Mononuclear cell (primary cell): ENCODE measurements around the gene CTDP1. TPM values are rescaled to one million over a fixed set of nuclear protein-coding genes. Genes with fewer than 3 reads are reported as not detected.

Source experiments
- H3K27me3 ChIP-seq: 2 replicates; pipeline ENCODE4 v1.6.0; 2011; ENCODE audit warnings: low read length, control low read depth; ENCODE audit not compliant: insufficient read depth
- H3K4me1 ChIP-seq: 2 replicates; pipeline ENCODE4 v1.5.1; 2011; ENCODE audit warnings: mild to moderate bottlenecking, low read length, control low read depth; ENCODE audit not compliant: insufficient read depth
- H3K4me3 ChIP-seq: 2 replicates; pipeline ENCODE4 v1.5.1; 2011; ENCODE audit warnings: mild to moderate bottlenecking, low read length, moderate library complexity
- H3K9me3 ChIP-seq: 2 replicates; pipeline ENCODE4 v1.5.1; 2011; ENCODE audit warnings: low read depth, mild to moderate bottlenecking, control low read depth, low read length
- total RNA-seq: library from RNA; depleted of rRNA; stranded (reverse); fragments of >200 nt; gene quantifications from one replicate; pipeline ENCODE4 v1.2.3, GENCODE V29; 2012

CTDP1 gene
- total RNA-seq, 1 donor, result 34.8 TPM

DNA sequence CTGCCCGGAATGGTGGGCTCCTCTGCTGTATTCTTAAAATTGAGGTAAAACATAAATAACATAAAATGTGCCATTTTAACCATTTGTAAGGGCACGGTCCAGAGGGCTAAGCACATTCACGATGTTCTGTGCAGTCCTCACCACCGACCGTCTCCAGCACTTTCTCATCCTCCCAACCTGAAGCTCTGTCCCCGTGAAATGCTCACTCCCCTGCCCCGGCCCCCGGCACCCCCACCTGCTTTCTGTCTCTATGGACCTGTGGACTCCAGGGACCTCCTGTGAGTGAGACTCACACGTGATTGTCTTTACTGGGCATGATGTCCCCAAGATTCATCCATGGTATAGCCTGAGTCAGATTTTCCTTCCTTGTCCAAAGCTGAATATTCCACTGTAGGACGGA, 38.7 kb upstream of the CTDP1 start:
- Histone ChIP-seq H3K27me3 (peaks cover 3% of the 10 kb centered on the region), H3K4me3 (no peak overlapping the region), H3K9me3 (no peaks in the 10 kb centered on the region), H3K4me1 (peaks cover 20% of the 10 kb centered on the region)

DNA sequence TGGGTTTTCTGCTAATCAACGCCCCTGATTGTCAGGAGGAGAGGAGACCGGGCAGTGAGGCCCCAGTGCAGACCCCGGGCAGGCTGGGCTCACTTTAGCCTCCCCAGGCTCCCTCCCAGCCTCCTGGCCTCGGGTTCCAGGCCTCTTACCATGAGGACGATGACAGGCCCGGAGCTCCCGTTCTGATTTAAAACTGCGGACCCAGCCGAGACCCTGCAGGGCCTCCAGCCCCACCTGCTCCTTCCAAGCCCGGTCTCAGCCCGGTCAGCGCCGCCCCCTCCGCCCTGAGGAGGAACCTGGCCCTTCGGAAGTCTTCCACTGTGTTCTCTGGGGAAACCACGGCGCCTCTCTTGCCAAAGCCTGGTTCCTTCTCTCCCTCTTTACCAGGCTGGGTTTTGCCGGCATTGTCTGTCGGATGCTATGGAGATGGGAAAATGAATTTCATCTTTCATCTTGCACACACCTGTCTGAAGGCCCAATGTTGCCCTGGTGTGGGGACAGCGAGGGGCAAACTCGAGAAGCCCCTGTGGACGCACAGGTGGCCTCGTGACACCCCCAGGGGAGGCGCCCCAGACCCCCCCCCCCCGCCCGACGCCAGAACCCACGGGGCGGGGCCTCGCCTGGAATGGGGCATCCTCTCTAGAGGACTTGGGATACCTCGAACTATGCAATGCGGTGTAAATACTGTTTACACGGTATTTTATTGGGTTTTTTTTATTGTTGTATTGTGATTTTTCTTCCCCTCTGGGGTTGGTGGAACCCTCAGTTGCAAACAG, 37.7 kb upstream of the CTDP1 start:
- Histone ChIP-seq H3K9me3 (no peaks in the 10 kb centered on the region), H3K4me1 (peaks cover 20% of the 10 kb centered on the region), H3K27me3 (peaks cover 3% of the 10 kb centered on the region), H3K4me3 (no peak overlapping the region)

DNA sequence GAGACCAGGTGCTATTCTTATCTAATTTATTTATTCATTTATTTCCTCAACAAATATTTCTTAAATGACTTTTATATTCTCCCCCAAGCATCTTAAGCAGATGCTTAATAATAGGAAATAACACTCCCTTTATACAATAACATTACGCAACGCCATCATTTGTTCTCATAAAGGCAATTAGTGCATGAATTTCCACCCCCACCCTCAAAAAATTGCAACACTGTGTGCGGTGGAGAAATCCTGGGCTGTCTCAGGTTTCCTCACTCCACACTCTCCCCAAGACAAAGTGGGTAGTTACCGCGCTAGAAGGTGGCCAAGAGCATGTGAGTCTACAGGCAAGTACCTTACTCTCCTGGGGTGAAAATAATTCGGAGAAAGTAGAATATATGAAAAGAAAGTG, 37.0 kb upstream of the CTDP1 start:
- Histone ChIP-seq H3K4me1 (peaks cover 20% of the 10 kb centered on the region), H3K9me3 (no peaks in the 10 kb centered on the region), H3K27me3 (no peaks in the 10 kb centered on the region), H3K4me3 (no peak overlapping the region)

DNA sequence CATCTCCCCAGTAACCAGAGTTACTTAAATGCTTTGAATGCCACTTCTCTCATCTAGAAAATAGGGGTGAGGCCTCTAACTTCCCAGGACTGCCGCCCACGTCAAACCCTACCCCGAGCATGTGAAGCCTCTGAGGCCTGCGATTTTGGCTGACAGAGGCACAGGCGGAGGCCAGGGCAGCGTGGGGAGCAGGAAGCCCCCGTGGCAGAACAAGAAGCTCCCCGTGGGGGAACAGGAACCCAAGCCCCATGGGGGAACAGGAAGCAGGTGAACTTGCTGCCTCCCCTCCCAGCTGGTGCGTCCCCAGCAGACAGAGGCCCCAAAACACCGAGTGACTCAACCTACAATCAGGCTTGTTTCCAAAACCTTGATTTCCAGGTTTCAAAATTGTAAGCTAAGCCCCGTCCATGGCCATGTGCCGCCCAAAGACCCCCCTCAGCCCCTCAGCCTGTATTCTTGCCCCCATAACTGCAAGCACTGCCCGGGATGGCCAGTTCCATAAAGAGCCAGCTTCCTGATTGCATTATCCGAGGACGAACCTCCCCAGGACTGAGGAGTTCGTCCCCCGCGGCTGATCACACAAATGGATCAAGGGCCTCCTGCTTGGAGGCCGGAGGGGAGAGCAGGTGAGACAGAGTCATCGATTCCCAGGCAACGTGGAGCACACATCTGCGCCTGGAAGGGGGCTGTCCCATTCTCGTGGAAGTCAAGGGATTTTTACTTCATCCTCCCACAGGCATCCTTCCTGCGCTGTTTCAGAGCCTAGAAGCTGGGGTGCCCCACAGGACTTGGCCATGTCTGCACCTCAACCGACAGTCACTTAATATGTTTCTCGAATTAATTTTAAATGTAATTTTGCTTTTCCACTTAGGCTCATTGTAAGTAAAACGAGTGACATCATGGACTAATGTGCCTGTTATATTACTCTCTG, 36.3 kb upstream of the CTDP1 start:
- peaks cover 20% of the 10 kb centered on the region for H3K4me1 ChIP-seq
- no peak overlapping the region for H3K4me3 ChIP-seq
- no peaks in the 10 kb centered on the region for H3K27me3 ChIP-seq
- no peaks in the 10 kb centered on the region for H3K9me3 ChIP-seq

DNA sequence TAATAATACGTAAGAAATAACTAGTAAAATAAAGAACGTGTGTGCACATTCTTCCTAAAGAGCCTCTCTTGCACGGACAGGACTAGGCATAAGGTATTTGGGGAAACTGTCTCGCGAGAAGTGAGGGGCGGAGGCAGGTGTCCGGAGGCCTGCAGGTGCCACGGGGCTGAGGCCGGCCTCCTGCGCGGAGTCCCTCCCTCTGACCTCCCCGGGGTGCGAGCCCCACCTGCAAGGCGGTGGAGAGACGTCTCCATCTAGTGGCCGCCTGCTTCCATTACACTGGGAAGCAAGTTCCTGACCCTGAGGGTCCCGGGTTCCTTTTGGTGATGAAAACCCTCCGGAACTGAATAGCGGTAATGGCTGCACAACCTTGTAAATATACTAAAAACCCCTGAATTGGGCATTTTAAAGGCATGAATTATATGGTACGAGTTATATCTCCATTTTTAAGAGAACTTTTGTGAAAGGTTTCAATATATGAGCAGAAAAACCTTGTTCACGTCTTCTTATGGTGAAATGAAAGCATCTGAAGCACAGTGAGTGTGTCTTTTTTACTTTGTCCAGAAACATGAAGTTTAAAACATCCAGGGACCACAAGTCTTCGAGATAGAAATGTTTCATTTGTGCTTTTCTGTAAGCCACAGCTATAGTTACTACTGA, 35.5 kb upstream of the CTDP1 start:
- H3K4me3 ChIP-seq, result no peak overlapping the region
- no peaks in the 10 kb centered on the region for H3K27me3 ChIP-seq

DNA sequence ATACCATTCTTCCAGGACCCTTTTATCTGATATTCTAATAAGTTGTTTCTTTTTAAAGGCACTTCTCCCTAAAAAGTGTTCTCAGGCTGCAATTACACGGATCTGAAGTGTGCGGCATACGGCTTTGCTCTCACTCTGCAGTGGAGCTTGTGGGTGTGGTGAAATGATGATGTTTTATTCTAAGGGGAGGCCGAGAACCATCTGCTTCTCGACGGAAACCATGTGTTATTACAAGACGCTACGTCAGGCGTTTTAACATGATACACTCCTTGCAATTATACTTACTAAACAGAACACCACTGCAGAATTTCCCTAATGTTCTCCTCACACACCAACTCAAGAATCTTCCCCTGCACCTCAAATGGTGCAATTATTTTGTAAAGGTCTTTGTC, 34.9 kb upstream of the CTDP1 start:
- Histone ChIP-seq H3K4me1 (peaks cover 20% of the 10 kb centered on the region), H3K4me3 (no peak overlapping the region)

More for the DNA sequence above, 35.5 kb upstream of the CTDP1 start:
- Histone ChIP-seq H3K4me1 (peaks cover 20% of the 10 kb centered on the region), H3K9me3 (no peaks in the 10 kb centered on the region)

DNA sequence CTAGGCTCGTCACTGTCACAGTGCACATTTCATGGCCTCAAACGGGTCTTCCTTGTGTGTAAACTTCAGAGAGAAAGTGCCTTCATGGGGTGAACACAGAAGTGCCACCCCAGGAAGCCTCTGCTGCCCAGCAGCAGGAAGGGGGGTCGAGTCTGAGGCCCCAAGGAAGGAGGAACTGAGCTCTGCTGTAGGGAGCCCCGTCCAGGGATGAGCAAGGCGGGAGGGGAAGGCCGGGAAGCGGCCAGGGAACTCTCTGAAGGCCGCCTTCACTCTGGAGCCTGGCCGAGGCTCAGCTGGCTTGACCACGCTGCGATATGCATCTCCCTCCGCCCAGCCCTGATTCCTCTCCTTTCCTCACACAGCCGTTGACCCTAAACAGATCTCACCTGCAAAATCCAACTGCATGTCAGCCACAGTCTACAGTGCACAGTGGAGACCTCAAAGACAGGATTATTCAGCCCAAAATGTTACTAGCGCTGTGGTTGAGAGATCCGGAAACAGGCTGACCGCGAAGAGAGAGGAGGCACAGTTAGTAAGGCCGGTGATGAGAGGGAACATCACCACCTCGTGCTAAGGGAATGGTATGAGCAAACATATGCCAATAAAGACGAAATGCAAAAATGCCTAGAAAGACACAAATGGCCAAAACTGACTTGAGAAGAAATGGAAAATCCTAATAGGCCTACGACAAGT, 34.2 kb upstream of the CTDP1 start:
- no peaks in the 10 kb centered on the region for H3K27me3 ChIP-seq
- H3K4me3 ChIP-seq, result no peak overlapping the region
- H3K9me3 ChIP-seq, result no peaks in the 10 kb centered on the region
- H3K4me1 ChIP-seq, result peaks cover 20% of the 10 kb centered on the region

More for the DNA sequence above, 34.9 kb upstream of the CTDP1 start:
- Histone ChIP-seq H3K27me3 (no peaks in the 10 kb centered on the region), H3K9me3 (no peaks in the 10 kb centered on the region)

DNA sequence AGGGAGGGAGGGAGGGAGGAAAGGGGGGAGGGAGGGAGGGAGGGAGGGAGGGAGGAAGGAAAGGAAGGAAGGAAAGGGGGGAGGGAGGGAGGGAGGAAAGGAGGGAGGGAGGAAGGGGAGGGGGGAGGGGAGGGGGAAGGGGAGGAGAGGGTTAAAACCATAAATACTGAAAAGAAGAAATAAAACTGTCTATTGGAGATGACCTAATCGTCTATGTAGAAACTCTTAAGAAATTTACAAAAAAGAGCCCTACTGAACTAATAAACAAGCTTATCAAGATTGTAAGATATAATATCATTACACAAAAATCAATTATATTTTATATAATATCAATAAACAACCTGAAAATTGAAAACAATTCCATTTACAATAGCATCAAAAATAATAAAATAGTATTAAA, 32.3 kb upstream of the CTDP1 start:
- Histone ChIP-seq H3K9me3 (no peaks in the 10 kb centered on the region), H3K4me1 (peaks cover 19% of the 10 kb centered on the region), H3K27me3 (no peaks in the 10 kb centered on the region), H3K4me3 (no peak overlapping the region)

DNA sequence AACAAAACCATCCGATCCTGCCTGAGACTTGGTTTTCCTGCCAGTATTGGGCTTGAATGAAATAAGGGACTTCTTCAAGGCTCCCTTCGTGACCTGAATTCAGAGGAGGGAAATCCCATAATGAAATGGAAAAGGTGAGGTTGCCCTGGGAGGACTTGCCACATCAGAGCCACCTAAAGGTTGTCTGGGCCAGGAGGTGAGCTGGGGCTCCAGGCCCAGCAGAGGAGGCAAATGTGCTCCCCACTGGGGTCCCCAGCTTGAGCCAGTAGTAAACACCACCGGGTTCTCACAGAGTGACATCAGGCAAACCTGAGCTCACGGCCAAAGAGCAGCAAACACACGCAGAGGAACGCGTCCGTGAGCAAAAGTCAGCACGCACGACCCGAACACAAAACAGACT, 28.6 kb upstream of the CTDP1 start:
- no peaks in the 10 kb centered on the region for H3K9me3 ChIP-seq
- no peaks in the 10 kb centered on the region for H3K27me3 ChIP-seq
- no peak overlapping the region for H3K4me3 ChIP-seq
- H3K4me1 ChIP-seq, result no peaks in the 10 kb centered on the region

DNA sequence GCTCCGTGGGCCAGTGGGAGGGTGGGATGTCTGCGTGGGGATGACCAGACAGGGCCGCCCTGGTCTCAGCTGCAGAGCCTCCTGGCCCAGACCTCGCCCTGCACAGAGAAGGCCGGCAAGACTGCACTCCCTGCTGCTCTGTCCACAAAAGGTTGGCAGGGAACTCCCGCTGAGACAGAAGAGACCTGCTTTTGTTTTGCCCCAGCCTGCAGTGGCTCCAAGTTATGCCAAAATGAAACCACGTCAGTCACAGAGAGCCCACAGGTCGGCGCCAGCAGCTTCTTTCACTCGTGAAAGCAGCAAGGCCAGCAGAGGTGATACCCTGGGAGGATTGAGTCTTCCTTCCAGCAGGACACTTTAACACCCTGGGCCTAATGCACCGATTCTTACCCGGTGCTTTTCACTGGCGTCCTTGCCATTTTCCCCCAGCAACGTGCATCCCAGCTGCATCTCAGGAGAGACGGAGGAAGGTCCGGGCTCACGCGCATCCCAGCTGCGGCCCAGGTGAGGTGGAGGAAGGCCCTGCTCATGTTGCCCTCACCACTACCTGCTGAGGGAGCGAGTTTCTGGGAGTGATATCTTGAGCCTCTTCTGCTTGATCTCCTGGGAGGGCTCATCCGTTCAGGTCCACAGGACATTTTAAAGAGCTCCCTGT, 22.1 kb upstream of the CTDP1 start:
- Histone ChIP-seq H3K27me3 (no peaks in the 10 kb centered on the region), H3K4me3 (no peak overlapping the region), H3K4me1 (no peaks in the 10 kb centered on the region), H3K9me3 (no peaks in the 10 kb centered on the region)

DNA sequence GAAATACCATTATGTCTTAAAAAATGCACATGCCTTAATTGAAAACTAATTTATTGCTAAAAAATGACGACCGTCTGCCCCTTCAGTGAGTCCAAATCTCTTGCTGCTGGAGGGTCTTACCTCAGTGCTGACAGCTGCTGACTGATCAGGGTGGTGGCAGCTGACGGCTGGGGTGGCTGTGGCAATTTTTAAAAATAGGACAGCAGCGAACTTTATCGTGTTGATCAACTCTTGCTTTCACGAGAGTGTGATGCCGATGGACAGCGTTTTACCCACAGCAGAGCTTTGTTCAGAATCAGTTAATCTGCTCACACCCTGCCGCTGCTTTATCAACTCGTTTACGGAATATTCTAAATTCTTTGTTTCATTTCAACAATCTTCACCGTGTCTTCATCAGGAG, 21.2 kb upstream of the CTDP1 start:
- Histone ChIP-seq H3K4me1 (no peaks in the 10 kb centered on the region), H3K4me3 (no peak overlapping the region), H3K27me3 (no peaks in the 10 kb centered on the region), H3K9me3 (no peaks in the 10 kb centered on the region)

DNA sequence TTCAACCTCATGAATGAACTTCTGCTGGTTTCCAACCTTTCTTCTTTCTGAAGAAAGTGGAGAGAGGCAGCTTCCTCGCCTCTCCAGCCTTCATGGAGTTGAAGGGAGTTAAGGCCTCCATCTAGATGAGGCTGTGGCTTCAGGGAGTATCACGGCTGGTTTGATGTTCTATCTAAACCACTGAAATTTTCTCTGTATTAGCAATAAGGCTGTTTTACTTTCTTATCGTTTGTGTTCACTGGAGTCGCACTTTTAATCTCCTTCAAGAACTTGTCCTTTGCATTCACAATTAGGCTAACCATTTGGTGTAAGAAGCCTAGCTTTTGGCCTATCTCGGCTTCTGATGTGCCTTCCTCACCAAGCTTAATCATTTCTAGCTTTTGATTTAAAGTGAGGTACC, 19.9 kb upstream of the CTDP1 start:
- Histone ChIP-seq H3K4me3 (no peak overlapping the region), H3K4me1 (no peaks in the 10 kb centered on the region), H3K9me3 (no peaks in the 10 kb centered on the region), H3K27me3 (no peaks in the 10 kb centered on the region)

DNA sequence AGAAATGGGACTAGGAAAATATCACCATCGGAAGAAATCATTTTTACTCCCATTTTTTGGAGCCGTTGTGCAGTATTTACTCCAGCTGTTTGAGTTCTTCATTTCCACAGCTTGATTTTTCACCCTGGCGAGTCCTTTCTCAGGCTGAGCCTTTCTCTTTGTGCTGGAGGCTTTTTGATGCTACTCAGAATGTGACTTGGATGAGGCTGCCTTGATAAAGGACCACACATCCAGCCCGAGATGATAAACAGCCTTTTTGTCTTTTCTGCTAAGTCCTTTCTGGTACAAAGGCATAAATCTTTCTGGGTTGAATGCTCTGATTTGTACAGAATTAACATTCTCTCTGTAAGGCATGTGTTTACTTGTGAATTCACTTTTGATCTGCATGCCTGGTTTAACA, 17.6 kb upstream of the CTDP1 start:
- Histone ChIP-seq H3K4me1 (no peaks in the 10 kb centered on the region), H3K27me3 (no peaks in the 10 kb centered on the region), H3K9me3 (no peaks in the 10 kb centered on the region), H3K4me3 (no peak overlapping the region)

DNA sequence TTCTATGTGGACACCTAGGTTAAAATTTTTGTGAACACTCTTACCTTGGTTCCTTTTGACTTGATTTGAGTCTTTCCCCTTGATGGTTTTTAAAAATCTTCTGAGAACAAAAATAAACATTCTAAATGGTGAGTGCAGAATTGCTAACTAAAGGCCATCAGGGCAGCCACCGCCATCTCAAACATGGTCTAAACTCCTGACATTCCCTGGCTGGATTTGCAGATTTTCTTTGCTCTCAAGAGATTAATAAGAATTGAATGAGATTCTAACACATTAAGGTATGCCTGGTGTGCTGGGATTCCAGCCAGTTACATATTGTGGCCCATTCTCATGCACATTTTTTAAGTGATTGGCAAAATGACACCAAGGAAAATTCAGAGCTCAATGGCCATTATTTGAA, 17.2 kb upstream of the CTDP1 start:
- Histone ChIP-seq H3K27me3 (no peaks in the 10 kb centered on the region), H3K4me1 (no peaks in the 10 kb centered on the region), H3K4me3 (no peak overlapping the region), H3K9me3 (no peaks in the 10 kb centered on the region)
